GM12891 (cell line): Measurements from ENCODE around the gene BICC1.

Experiments used
- DNase-seq: peaks from one replicate; pipeline ENCODE4 v3.0.0; 2011; ENCODE audit warnings: low spot score; ENCODE audit not compliant: insufficient read length
- FAIRE-seq: peaks from 2 replicates; lab custom pipeline; 2011; peaks lifted over from hg19 to GRCh38; lab: Jason Lieb, UNC
- PAX5 ChIP-seq: IDR thresholded peaks from 2 replicates; pipeline ENCODE4 v1.6.1; 2011; ENCODE audit warnings: low read length, moderate library complexity, mild to moderate bottlenecking; ENCODE audit not compliant: insufficient read depth, severe bottlenecking
- POLR2A ChIP-seq: IDR thresholded peaks from 2 replicates; pipeline ENCODE4 v1.6.1; 2011; ENCODE audit warnings: low read depth, low read length, control low read depth
- POLR2AphosphoS5 ChIP-seq: IDR thresholded peaks from 2 replicates; pipeline ENCODE4 v1.6.1; 2011; ENCODE audit warnings: low read depth, low read length, control low read depth
- POU2F2 ChIP-seq: IDR thresholded peaks from 2 replicates; pipeline ENCODE4 v1.6.1; 2011; ENCODE audit warnings: low read depth, mild to moderate bottlenecking, control low read depth, low read length, moderate library complexity
- SPI1 ChIP-seq: IDR thresholded peaks from 2 replicates; pipeline ENCODE4 v1.6.1; 2011; ENCODE audit warnings: low read depth, low read length, control low read depth
- TAF1 ChIP-seq: IDR thresholded peaks from 2 replicates; pipeline ENCODE4 v1.6.1; 2011; ENCODE audit warnings: low read depth, low read length, control low read depth

Gene BICC1

GRCh38 chr10:58618158-58618676 lies 105.5 kb downstream of the BICC1 start:
- DNase-seq (no peak), FAIRE-seq (no peak)
- TF ChIP-seq POLR2AphosphoS5 (no peak), TAF1 (no peak), POLR2A (no peak), SPI1 (no peak), PAX5 (no peak), POU2F2 (no peak)

- no peak for FAIRE-seq
- no peak for TF ChIP-seq TAF1
- no peak for TF ChIP-seq POU2F2
- TF ChIP-seq PAX5 = no peak
- TF ChIP-seq POLR2A = no peak
- no peak for TF ChIP-seq POLR2AphosphoS5
- TF ChIP-seq SPI1 = no peak
Measured at GRCh38 chr10:58621379-58622077, 108.9 kb downstream of the BICC1 start.

GRCh38 chr10:58622246-58622645 lies 109.6 kb downstream of the BICC1 start:
- TF ChIP-seq POLR2A = no peak
- FAIRE-seq (no peak), DNase-seq (no peak)

More at GRCh38 chr10:58621379-58622077, 108.9 kb downstream of the BICC1 start:
- no peak for DNase-seq

GRCh38 chr10:58625070-58625469 lies 112.4 kb downstream of the BICC1 start:
- no peak for DNase-seq
- no peak for FAIRE-seq
- TF ChIP-seq POLR2A (no peak), POU2F2 (no peak), SPI1 (no peak), PAX5 (no peak), POLR2AphosphoS5 (no peak), TAF1 (no peak)

GRCh38 chr10:58627392-58627791 lies 114.7 kb downstream of the BICC1 start:
- FAIRE-seq (no peak), DNase-seq (no peak)
- TF ChIP-seq SPI1 (no peak), POU2F2 (no peak), POLR2AphosphoS5 (no peak), TAF1 (no peak), POLR2A (no peak), PAX5 (no peak)

GRCh38 chr10:58631715-58632114 lies 119.0 kb downstream of the BICC1 start:
- no peak for FAIRE-seq
- no peak for TF ChIP-seq TAF1
- TF ChIP-seq POU2F2 = no peak
- no peak for TF ChIP-seq POLR2AphosphoS5
- no peak for TF ChIP-seq SPI1
- no peak for TF ChIP-seq PAX5
- TF ChIP-seq POLR2A = no peak
- DNase-seq = no peak

GRCh38 chr10:58632216-58632615 lies 119.5 kb downstream of the BICC1 start:
- FAIRE-seq (no peak), DNase-seq (no peak)
- no peak for TF ChIP-seq POU2F2
- no peak for TF ChIP-seq POLR2A
- TF ChIP-seq POLR2AphosphoS5 = no peak
- TF ChIP-seq SPI1 = no peak

- FAIRE-seq (no peak), DNase-seq (no peak)
- no peak for TF ChIP-seq SPI1
- no peak for TF ChIP-seq TAF1
- TF ChIP-seq POLR2A = no peak
- TF ChIP-seq POLR2AphosphoS5 = no peak
Measured at GRCh38 chr10:58637352-58637751, 124.7 kb downstream of the BICC1 start.

GRCh38 chr10:58638388-58638787 lies 125.7 kb downstream of the BICC1 start:
- TF ChIP-seq TAF1 = no peak
- no peak for TF ChIP-seq POLR2A
- no peak for TF ChIP-seq SPI1
- no peak for TF ChIP-seq PAX5
- no peak for TF ChIP-seq POLR2AphosphoS5
- no peak for TF ChIP-seq POU2F2
- FAIRE-seq (no peak), DNase-seq (no peak)

- DNase-seq = no peak
- no peak for TF ChIP-seq POLR2AphosphoS5
- no peak for TF ChIP-seq SPI1
- no peak for TF ChIP-seq PAX5
- TF ChIP-seq POLR2A = no peak
- no peak for TF ChIP-seq TAF1
- no peak for TF ChIP-seq POU2F2
- no peak for FAIRE-seq
Measured at GRCh38 chr10:58641095-58641531, 128.4 kb downstream of the BICC1 start.

- FAIRE-seq (no peak), DNase-seq (no peak)
- no peak for TF ChIP-seq PAX5
- TF ChIP-seq POU2F2 = no peak
- no peak for TF ChIP-seq TAF1
- no peak for TF ChIP-seq POLR2A
- TF ChIP-seq POLR2AphosphoS5 = no peak
- TF ChIP-seq SPI1 = no peak
Measured at GRCh38 chr10:58641708-58642107, 129.0 kb downstream of the BICC1 start.

GRCh38 chr10:58642283-58642682 lies 129.6 kb downstream of the BICC1 start:
- DNase-seq = no peak
- no peak for TF ChIP-seq POU2F2
- TF ChIP-seq POLR2A = no peak
- no peak for TF ChIP-seq PAX5
- TF ChIP-seq TAF1 = no peak
- no peak for TF ChIP-seq POLR2AphosphoS5
- no peak for TF ChIP-seq SPI1
- FAIRE-seq = no peak
